Body of pancreas (tissue), 4 donors: ENCODE results near the gene SNAPC5. TPM values are rescaled to one million over a fixed set of nuclear protein-coding genes. Genes with fewer than 3 reads are reported as not detected.
A peak's percentile ranks its signal among the peaks of the same experiment; 100 is the strongest.

Experiments used
- ATAC-seq: fragments of 150-250 bp; one replicate; pipeline ENCODE4 v1.9.1; 2016
- DNase-seq, 4 donors: peaks; one replicate each; pipeline ENCODE4 v3.0.0-alpha.2; 2019
- H3K27ac ChIP-seq, 4 donors: fragments of 200-600 bp; sonication (generic); 1 replicate in 3 of 4; 2 replicates in 1 of 4; pipeline versions ENCODE4 v1.5.1 to v1.6.1; 2016 to 2019; ENCODE audit warnings: mild to moderate bottlenecking in 1 of 4, mixed read lengths in 1 of 4, moderate library complexity in 1 of 4
- H3K27me3 ChIP-seq, 2 donors: fragments of 200-600 bp; sonication (generic); one replicate each; pipeline ENCODE4 v1.6.0; 2016; ENCODE audit warnings: mild to moderate bottlenecking in 1 of 2
- H3K36me3 ChIP-seq, 2 donors: fragments of 200-600 bp; sonication (generic); replicated peaks in 1 of 2; 2 replicates each; pipeline ENCODE4 v1.5.1; 2016; ENCODE audit warnings: low read depth in 2 of 2; ENCODE audit not compliant: insufficient read depth in 1 of 2
- H3K4me1 ChIP-seq: fragments of 200-600 bp; sonication (generic); one replicate; pipeline ENCODE4 v1.6.0; 2016
- H3K4me3 ChIP-seq, 2 donors: fragments of 200-600 bp; sonication (generic); 1 replicate in 1 of 2; 2 replicates in 1 of 2; pipeline ENCODE4 v1.5.1; 2016 to 2019
- H3K9me3 ChIP-seq, 3 donors: fragments of 200-600 bp; sonication (generic); 1 replicate in 2 of 3; 2 replicates in 1 of 3; pipeline ENCODE4 v1.5.1; 2016
- POLR2A ChIP-seq, 3 donors: fragments of 450-650 bp; IDR thresholded peaks; one replicate each; pipeline ENCODE4 v1.6.1; 2016; ENCODE audit warnings: antibody characterized with exemption in 3 of 3, mild to moderate bottlenecking in 2 of 3
- WGBS, 2 donors: methylation state at CpG; one replicate each; pipeline ENCODE4 v1.1.5; 2017; 5-methylcytosine and 5-hydroxymethylcytosine counted together
- intact Hi-C: fragments of 100-400 bp; cut with DNase I; formaldehyde crosslinking; loops from one replicate; pipeline ENCODE4 v1.15.1; 2023
- total RNA-seq, 2 donors: library from RNA; depleted of rRNA; stranded (reverse); fragments of >200 nt; gene quantifications; one replicate each; pipeline ENCODE4 v1.1.0, GENCODE V29; 2016
- TF ChIP-seq, protein P1 (sequence below), 7 experiments: fragments of 450-650 bp in 4 of 7; fragments of 200-600 bp in 3 of 7; sonication (generic) in 3 of 7; IDR thresholded peaks; one replicate each; pipeline ENCODE4 v1.5.1; 2016 to 2019; ENCODE audit warnings: antibody characterized with exemption in 7 of 7

The SNAPC5 gene, protein sequence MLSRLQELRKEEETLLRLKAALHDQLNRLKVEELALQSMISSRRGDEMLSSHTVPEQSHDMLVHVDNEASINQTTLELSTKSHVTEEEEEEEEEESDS
- 10 to 100 TPM; 13.5 to 14.5 TPM for total RNA-seq

DNA sequence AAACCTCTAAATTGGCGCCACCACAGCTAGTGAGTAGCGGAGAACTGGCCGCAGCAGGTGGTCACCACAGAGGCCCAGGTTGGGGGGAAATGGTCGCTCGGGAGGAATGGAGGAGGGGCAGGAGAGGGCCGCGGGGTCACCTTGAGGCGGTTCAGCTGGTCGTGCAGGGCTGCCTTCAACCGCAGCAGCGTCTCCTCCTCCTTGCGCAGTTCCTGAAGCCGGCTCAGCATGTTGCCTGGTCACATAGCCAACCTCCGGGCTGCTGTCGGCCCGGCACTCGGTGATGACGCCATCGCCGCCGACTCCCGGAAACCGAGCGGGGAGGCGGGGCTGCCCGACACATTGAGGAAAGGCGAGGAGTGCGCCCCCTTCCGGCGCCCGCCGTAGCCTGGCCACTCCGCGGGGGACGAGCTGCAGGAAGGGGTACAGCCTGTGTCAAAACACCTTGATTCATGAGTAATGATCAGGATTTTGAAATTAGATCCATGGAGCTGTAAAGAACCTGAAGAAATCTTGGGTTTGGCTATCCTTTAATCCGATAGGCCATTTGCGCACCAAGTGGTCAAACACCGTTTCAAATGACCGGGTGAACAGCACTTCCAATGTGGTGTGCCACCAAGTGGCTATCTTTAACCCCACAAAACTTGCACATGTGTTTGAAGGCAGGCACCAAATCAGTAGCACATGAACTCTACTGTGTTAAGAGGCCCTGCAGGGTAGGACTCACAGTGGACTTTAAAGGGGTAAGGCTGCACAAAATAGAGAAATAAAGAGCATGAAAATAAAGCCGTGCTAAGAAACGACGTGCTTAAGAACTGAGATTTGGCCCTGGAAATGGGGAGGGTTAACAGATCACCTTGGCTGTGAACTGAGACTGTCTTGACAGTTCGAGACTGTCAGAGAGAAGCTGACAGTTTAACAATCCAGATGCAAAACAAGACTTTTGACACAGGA is at the start of gene SNAPC5:
Gene SNAPC5 (minus strand): TSS at position 261 of the 954 bp plus-strand sequence. CDS start 31 bp downstream, at position 230.
- H3K4me3 ChIP-seq, result peak within 1 kb of the TSS; percentile 50 to 73
- H3K27me3 ChIP-seq, result no peaks in the 10 kb centered on the region
- H3K9me3 ChIP-seq, result no peaks in the 10 kb centered on the region
- intact Hi-C loops, result loop anchor here (10.0 kb wide), 1 partner anchor 113 kb away; the partner anchor contains the start of gene MAP2K1
- H3K27ac ChIP-seq, result peak within 1 kb of the TSS; percentile 82 to 89 (median 88)
- WGBS, 2 donors, result 4 to 8% methylated on average over 21 to 43 of the region's 43 CpGs
- peak; percentile 97 to 98 (median 98) for DNase-seq
- H3K36me3 ChIP-seq, result peaks cover 10 to 27% of the 10 kb centered on the region in 2 donors
- peaks cover 40% of the 10 kb centered on the region for H3K4me1 ChIP-seq
- peak; percentile 65 to 86 (median 86) for TF ChIP-seq POLR2A (IDR thresholded peaks at IDR 0.05)
- TF ChIP-seq, protein P1, sequence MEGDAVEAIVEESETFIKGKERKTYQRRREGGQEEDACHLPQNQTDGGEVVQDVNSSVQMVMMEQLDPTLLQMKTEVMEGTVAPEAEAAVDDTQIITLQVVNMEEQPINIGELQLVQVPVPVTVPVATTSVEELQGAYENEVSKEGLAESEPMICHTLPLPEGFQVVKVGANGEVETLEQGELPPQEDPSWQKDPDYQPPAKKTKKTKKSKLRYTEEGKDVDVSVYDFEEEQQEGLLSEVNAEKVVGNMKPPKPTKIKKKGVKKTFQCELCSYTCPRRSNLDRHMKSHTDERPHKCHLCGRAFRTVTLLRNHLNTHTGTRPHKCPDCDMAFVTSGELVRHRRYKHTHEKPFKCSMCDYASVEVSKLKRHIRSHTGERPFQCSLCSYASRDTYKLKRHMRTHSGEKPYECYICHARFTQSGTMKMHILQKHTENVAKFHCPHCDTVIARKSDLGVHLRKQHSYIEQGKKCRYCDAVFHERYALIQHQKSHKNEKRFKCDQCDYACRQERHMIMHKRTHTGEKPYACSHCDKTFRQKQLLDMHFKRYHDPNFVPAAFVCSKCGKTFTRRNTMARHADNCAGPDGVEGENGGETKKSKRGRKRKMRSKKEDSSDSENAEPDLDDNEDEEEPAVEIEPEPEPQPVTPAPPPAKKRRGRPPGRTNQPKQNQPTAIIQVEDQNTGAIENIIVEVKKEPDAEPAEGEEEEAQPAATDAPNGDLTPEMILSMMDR (IDR thresholded peaks at IDR 0.05), result peak; percentile 97 to 99 (median 98)
- ATAC-seq, result peak; percentile 96

DNA sequence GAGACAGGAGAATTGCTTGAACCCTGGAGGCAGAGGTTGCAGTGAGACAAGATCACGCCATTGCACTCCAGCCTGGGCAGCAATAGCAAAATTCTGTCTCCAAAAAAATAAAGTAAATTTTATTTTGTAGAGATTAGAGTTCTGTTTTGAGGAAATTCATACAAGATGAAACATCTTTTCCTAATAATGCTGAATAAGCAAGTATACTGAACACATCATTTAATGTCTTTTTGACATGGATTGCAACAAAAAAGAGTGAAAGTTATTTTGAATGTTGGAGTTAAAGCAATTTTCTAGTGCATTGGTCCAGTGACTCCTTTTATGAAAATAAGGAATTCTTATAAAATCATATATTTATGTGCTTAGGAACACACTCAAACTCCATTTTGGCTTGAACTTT is 47.7 kb upstream of the SNAPC5 start:
- TF ChIP-seq POLR2A (IDR thresholded peaks at IDR 0.05), result no peak
- TF ChIP-seq, protein P1 (IDR thresholded peaks at IDR 0.05), result no peak
- ATAC-seq (no peak), DNase-seq (no peak)
- intact Hi-C loops, result no loop called here
- no peaks in the 10 kb centered on the region for H3K9me3 ChIP-seq
- no peaks in the 10 kb centered on the region for H3K36me3 ChIP-seq
- H3K4me1 ChIP-seq, result no peaks in the 10 kb centered on the region
- H3K27me3 ChIP-seq, result no peaks in the 10 kb centered on the region
- 100% methylated on average over 1 of the region's 1 CpG for WGBS, 2 donors
- no peak overlapping the region for H3K27ac ChIP-seq
- H3K4me3 ChIP-seq, result no peak overlapping the region

DNA sequence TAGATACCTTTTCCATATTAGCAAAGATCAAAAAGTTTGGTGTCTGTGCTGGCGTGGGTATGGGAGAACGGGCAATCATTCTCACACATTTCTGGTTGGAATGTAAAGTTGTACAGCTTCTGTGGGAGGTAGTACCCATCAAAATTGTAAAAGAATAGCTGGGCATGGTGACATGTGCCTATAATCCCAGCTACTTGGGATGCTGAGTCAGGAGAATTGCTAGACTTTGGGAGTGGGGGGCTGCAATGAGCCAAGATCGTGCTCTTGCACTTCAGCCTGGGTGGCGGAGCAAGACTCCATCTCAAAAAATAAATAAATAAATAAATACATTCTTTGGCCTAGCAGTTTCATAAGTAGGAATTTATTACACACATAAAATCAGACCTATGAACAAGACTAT is 45.3 kb upstream of the SNAPC5 start:
- Histone ChIP-seq H3K9me3 (no peaks in the 10 kb centered on the region), H3K27me3 (no peaks in the 10 kb centered on the region), H3K36me3 (no peaks in the 10 kb centered on the region), H3K27ac (no peak overlapping the region), H3K4me3 (no peak overlapping the region), H3K4me1 (no peaks in the 10 kb centered on the region)
- ATAC-seq (no peak), DNase-seq (no peak)
- TF ChIP-seq POLR2A (IDR thresholded peaks at IDR 0.05), result no peak
- TF ChIP-seq, protein P1 (IDR thresholded peaks at IDR 0.05), result no peak
- 96 to 99% methylated on average over 4 of the region's 4 CpGs for WGBS, 2 donors
- intact Hi-C loops, result no loop called here

DNA sequence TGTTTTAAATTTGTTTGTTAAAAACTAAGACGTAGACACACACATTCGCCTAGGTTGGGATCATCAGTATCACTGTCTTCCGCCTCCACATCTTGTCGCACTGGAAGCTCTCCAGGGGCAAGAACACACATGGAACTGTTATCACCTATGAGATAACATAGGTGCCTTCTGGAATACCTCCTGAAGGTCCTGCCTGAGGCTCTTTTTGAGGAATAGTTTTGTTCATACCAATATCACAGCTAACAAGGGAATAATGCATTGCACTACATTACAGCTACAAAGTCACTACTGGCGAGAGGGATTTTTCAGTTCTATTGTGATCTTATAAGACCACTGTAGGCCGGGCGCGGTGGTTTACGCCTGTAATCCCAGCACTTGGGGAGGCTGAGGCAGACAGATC is 37.5 kb upstream of the SNAPC5 start:
- Histone ChIP-seq H3K36me3 (no peaks in the 10 kb centered on the region), H3K4me3 (no peak overlapping the region), H3K27ac (no peak overlapping the region), H3K4me1 (no peaks in the 10 kb centered on the region), H3K27me3 (no peaks in the 10 kb centered on the region), H3K9me3 (no peaks in the 10 kb centered on the region)
- no peak for TF ChIP-seq POLR2A (IDR thresholded peaks at IDR 0.05)
- TF ChIP-seq, protein P1 (IDR thresholded peaks at IDR 0.05), result no peak
- ATAC-seq, result no peak
- DNase-seq, result no peak
- intact Hi-C loops, result no loop called here
- WGBS, 2 donors, result 93 to 94% methylated on average over 9 of the region's 9 CpGs
